ENCODE data around the gene SOX6.

- TF ChIP-seq CTCF (IDR thresholded peaks at IDR 0.05) (no peak), POLR2A (IDR thresholded peaks at IDR 0.05) (no peak)
These were observed 356.3 kb downstream of the SOX6 start for GRCh38 chr11:16000065-16000464.
